Vagina (tissue), 2 donors: ENCODE measurements around the gene ARL10.

Experiments
- POLR2A ChIP-seq, 2 donors: fragments of 450-650 bp; IDR thresholded peaks; one replicate each; pipeline ENCODE4 v1.6.1; 2017; ENCODE audit warnings: antibody characterized with exemption in 2 of 2, mild to moderate bottlenecking in 2 of 2, moderate library complexity in 2 of 2
- TF ChIP-seq, protein P1 (sequence below), 3 experiments: fragments of 450-650 bp in 2 of 3; fragments of 200-600 bp in 1 of 3; sonication (generic) in 1 of 3; IDR thresholded peaks; one replicate each; pipeline ENCODE4 v1.5.1; 2017 to 2019; ENCODE audit warnings: antibody characterized with exemption in 3 of 3, mild to moderate bottlenecking in 2 of 3, moderate library complexity in 2 of 3

DNA sequence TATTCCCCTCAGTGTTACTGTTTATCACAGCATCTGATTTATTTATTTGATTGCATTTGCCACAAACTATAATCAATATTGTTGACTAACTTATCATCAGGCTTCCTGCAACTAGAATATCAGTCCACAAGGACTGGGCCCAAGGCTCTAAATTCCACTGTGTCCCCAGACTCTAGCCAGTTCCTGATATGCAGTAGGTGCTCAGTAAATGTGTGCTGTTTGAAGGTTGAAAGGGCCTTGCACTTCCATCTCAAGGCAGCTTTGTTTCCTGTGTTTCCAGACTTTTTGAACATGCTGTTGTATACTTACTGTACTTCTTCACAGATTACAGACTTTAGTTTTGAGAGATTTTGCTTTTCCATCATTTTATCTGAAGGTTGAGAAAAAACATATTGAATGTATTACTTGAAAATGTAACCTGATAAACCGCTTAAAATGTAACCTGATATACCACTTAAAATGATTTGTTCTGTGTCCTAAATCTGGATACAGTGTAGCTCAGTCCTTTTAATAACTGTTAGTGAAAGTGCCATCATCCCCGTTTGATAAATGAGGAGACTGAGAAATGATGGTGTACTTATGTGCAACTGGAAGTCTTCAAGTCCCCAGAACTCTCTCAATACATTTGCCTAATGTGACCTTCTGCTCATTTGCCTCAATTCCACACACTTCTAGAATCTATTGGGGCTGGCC, 22.4 kb upstream of the ARL10 start:
- no peak for TF ChIP-seq POLR2A (IDR thresholded peaks at IDR 0.05)
- TF ChIP-seq, protein P1, sequence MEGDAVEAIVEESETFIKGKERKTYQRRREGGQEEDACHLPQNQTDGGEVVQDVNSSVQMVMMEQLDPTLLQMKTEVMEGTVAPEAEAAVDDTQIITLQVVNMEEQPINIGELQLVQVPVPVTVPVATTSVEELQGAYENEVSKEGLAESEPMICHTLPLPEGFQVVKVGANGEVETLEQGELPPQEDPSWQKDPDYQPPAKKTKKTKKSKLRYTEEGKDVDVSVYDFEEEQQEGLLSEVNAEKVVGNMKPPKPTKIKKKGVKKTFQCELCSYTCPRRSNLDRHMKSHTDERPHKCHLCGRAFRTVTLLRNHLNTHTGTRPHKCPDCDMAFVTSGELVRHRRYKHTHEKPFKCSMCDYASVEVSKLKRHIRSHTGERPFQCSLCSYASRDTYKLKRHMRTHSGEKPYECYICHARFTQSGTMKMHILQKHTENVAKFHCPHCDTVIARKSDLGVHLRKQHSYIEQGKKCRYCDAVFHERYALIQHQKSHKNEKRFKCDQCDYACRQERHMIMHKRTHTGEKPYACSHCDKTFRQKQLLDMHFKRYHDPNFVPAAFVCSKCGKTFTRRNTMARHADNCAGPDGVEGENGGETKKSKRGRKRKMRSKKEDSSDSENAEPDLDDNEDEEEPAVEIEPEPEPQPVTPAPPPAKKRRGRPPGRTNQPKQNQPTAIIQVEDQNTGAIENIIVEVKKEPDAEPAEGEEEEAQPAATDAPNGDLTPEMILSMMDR (IDR thresholded peaks at IDR 0.05) = no peak
